HEK293 (cell line): ENCODE measurements around the gene POLN.

ENCODE experiments used
- CTCF ChIA-PET: fragments of 350-600 bp; formaldehyde crosslinking; extraction: SDS; loops from one replicate; lab custom pipeline; 2021; ENCODE audit warnings: antibody characterized with exemption; lab: Yijun Ruan, JAX
- POLR2A ChIA-PET: fragments of 300-600 bp; formaldehyde crosslinking; extraction: SDS; loops from one replicate; lab custom pipeline; 2020; ENCODE audit warnings: antibody characterized with exemption, inconsistent platforms; lab: Yijun Ruan, JAX
- H3K27ac ChIP-seq: fragments of 200-500 bp; sonication (Bioruptor generic); 2 replicates; pipeline ENCODE4 v1.5.1; 2014; ENCODE audit warnings: low read depth, low read length, control low read depth, inconsistent platforms; ENCODE audit errors: extremely low read depth
- H3K36me3 ChIP-seq, 2 experiments: fragments of 200-500 bp in 1 of 2; sonication (Bioruptor generic) in 1 of 2; 1 replicate in 1 of 2; 2 replicates in 1 of 2; pipeline ENCODE4 v1.5.1; 2014 to 2017; ENCODE audit warnings: inconsistent platforms in 2 of 2, low read length in 2 of 2; ENCODE audit not compliant: control insufficient read depth in 2 of 2, insufficient read depth in 1 of 2
- H3K4me1 ChIP-seq: fragments of 200-500 bp; sonication (Bioruptor generic); 2 replicates; pipeline ENCODE4 v1.5.1; 2014; ENCODE audit warnings: mild to moderate bottlenecking, low read length, inconsistent platforms; ENCODE audit not compliant: control insufficient read depth, insufficient read depth
- H3K4me3 ChIP-seq: 2 replicates; pipeline ENCODE4 v1.5.1; 2011; ENCODE audit warnings: low read depth, mild to moderate bottlenecking, control low read depth, low read length, moderate library complexity
- H3K9me3 ChIP-seq: fragments of 200-500 bp; sonication (Bioruptor generic); 2 replicates; pipeline ENCODE4 v1.5.1; 2014; ENCODE audit warnings: low read depth, low read length, inconsistent platforms; ENCODE audit not compliant: control insufficient read depth, insufficient read depth
- GFI1B ChIP-seq: fragments of 450-650 bp; formaldehyde crosslinking; IDR thresholded peaks from 2 replicates; pipeline ENCODE4 v1.5.1; 2016; ENCODE audit warnings: missing biosample characterization, missing genetic modification characterization
- GLIS1 ChIP-seq: fragments of 450-650 bp; formaldehyde crosslinking; IDR thresholded peaks from 2 replicates; pipeline ENCODE4 v1.5.1; 2016; ENCODE audit warnings: missing biosample characterization, missing genetic modification characterization
- ZBTB11 ChIP-seq: fragments of 450-650 bp; formaldehyde crosslinking; conservative IDR thresholded peaks from 2 replicates; pipeline ENCODE4 v1.5.1; 2016; ENCODE audit warnings: low read depth, missing biosample characterization, missing genetic modification characterization
- ZFHX2 ChIP-seq: fragments of 450-650 bp; formaldehyde crosslinking; conservative IDR thresholded peaks from 2 replicates; pipeline ENCODE4 v1.5.1; 2016; ENCODE audit warnings: missing biosample characterization, missing genetic modification characterization
- ZFP37 ChIP-seq: fragments of 450-650 bp; formaldehyde crosslinking; IDR thresholded peaks from 2 replicates; pipeline ENCODE4 v1.5.1; 2016; ENCODE audit warnings: missing biosample characterization, missing genetic modification characterization
- ZNF174 ChIP-seq: fragments of 450-650 bp; formaldehyde crosslinking; IDR thresholded peaks from 2 replicates; pipeline ENCODE4 v1.5.0; 2017; ENCODE audit warnings: missing biosample characterization, mild to moderate bottlenecking, missing genetic modification characterization
- ZNF184 ChIP-seq: fragments of 450-650 bp; IDR thresholded peaks from 2 replicates; pipeline ENCODE4 v1.5.1; 2018; ENCODE audit warnings: missing biosample characterization, mild to moderate bottlenecking, missing genetic modification characterization
- ZNF266 ChIP-seq: fragments of 450-650 bp; formaldehyde crosslinking; IDR thresholded peaks from 2 replicates; pipeline ENCODE4 v1.5.1; 2016; ENCODE audit warnings: missing biosample characterization, missing genetic modification characterization, low read depth
- ZNF501 ChIP-seq: fragments of 450-650 bp; formaldehyde crosslinking; IDR thresholded peaks from 2 replicates; pipeline ENCODE4 v1.5.1; 2016; ENCODE audit warnings: missing biosample characterization, missing genetic modification characterization
- ZNF585B ChIP-seq: fragments of 450-650 bp; formaldehyde crosslinking; IDR thresholded peaks from 2 replicates; pipeline ENCODE4 v1.5.1; 2016; ENCODE audit warnings: missing biosample characterization, missing genetic modification characterization
- ZNF777 ChIP-seq: fragments of 450-650 bp; formaldehyde crosslinking; IDR thresholded peaks from 2 replicates; pipeline ENCODE4 v1.5.1; 2017; ENCODE audit warnings: missing biosample characterization, missing genetic modification characterization, borderline replicate concordance
- ZNF830 ChIP-seq: fragments of 450-650 bp; IDR thresholded peaks from 2 replicates; pipeline ENCODE4 v1.5.0; 2018; ENCODE audit warnings: missing biosample characterization, missing genetic modification characterization, low read depth, mild to moderate bottlenecking, moderate library complexity
- TF ChIP-seq, protein P1 (sequence below): fragments of 450-650 bp; formaldehyde crosslinking; IDR thresholded peaks from 2 replicates; pipeline ENCODE4 v1.5.1; 2016; ENCODE audit warnings: missing biosample characterization, missing genetic modification characterization, borderline replicate concordance

The POLN gene

DNA sequence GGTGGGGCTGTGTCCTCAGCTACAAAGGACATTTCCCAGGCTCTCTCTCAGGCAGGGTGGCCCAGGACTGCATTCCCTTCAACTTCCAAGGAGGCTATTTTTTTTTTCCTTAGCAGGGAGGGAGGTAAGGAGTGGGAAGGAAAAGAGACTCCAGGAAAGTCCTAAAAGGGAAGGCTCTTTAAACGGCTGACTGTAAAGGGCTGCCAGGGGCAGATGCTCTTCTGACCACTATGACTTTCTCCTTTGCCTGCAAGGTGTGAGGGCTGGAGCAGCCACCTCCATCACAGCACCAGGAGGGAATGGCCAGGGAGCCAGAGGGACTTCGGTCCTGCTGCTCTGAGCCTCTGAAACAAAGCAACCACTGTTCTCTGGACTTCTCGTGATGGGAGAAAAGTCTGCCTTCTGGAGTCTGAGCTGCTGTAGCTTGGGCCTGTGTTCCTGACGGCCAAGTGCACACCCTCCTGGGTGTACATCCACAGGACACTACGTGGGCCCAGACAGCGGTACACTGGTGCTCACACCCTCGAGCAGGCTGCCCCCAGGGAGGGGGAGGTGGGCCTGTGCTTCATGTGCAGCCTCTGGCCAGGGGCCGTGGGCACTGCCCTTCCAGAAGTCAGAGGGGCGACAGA, 164.9 kb downstream of the POLN start (continued):
- TF ChIP-seq, protein P1, sequence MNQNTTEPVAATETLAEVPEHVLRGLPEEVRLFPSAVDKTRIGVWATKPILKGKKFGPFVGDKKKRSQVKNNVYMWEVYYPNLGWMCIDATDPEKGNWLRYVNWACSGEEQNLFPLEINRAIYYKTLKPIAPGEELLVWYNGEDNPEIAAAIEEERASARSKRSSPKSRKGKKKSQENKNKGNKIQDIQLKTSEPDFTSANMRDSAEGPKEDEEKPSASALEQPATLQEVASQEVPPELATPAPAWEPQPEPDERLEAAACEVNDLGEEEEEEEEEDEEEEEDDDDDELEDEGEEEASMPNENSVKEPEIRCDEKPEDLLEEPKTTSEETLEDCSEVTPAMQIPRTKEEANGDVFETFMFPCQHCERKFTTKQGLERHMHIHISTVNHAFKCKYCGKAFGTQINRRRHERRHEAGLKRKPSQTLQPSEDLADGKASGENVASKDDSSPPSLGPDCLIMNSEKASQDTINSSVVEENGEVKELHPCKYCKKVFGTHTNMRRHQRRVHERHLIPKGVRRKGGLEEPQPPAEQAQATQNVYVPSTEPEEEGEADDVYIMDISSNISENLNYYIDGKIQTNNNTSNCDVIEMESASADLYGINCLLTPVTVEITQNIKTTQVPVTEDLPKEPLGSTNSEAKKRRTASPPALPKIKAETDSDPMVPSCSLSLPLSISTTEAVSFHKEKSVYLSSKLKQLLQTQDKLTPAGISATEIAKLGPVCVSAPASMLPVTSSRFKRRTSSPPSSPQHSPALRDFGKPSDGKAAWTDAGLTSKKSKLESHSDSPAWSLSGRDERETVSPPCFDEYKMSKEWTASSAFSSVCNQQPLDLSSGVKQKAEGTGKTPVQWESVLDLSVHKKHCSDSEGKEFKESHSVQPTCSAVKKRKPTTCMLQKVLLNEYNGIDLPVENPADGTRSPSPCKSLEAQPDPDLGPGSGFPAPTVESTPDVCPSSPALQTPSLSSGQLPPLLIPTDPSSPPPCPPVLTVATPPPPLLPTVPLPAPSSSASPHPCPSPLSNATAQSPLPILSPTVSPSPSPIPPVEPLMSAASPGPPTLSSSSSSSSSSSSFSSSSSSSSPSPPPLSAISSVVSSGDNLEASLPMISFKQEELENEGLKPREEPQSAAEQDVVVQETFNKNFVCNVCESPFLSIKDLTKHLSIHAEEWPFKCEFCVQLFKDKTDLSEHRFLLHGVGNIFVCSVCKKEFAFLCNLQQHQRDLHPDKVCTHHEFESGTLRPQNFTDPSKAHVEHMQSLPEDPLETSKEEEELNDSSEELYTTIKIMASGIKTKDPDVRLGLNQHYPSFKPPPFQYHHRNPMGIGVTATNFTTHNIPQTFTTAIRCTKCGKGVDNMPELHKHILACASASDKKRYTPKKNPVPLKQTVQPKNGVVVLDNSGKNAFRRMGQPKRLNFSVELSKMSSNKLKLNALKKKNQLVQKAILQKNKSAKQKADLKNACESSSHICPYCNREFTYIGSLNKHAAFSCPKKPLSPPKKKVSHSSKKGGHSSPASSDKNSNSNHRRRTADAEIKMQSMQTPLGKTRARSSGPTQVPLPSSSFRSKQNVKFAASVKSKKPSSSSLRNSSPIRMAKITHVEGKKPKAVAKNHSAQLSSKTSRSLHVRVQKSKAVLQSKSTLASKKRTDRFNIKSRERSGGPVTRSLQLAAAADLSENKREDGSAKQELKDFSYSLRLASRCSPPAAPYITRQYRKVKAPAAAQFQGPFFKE (tag by site-specific recombination): no peak
- TF ChIP-seq ZNF174 (tag by site-specific recombination): no peak

DNA sequence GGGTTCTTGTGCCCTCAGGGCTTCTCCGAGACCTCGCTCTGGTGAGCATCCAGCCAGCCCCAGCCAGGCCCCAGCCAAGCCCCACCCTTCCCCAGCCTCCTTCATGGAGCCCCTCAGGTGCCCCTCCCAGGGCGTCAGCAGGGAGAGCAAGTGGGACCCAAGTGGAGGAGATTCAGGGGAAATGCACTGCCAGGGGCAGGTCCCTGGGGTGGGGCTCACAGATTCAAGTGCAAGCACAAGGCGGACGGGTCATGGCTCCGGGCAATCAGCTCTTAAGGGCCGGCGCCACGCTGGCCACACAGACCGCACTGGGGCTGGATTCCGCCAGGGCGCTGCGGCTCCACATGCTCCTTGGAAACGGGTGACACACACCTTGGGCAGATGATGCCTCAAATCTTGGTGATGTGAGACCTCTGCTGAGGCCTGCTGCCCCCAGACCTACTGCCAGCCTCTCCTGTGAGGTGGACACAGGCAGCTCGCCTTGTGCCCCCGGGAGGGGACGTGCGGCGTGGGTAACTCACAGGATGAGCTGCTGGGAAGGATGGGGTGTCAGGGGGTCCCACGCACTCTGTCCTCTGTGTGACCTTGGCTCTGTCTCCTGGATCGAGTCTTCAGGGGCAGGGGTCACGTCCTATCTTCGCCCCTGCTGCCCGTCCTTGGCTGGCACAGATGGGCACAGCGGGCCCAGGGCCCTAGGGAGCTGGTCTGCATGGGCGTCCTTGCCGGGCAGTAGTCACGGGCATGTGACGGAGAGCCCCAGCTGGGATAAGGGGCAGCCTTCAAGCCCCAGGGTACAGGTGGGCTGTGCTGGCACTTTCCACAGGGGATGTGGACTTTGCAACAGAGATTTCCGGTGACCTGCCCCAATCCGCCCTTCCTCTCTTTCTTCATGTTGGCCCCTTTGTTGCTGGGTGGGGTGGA, 165.7 kb downstream of the POLN start:
- no peaks in the 10 kb centered on the region for H3K9me3 ChIP-seq
- TF ChIP-seq ZNF501 (tag by site-specific recombination) (no peak), GFI1B (tag by site-specific recombination) (no peak), ZFP37 (tag by site-specific recombination) (no peak), ZBTB11 (tag by site-specific recombination) (no peak), GLIS1 (tag by site-specific recombination) (no peak)
- ChIA-PET CTCF (interaction anchor here (0.6 to 0.7 kb wide), 2 partner anchors 346 to 1013 kb away, joined by 3 to 4 read pairs; no protein-coding TSS in a partner anchor), POLR2A (no interaction called here)
- H3K4me1 ChIP-seq: no peaks in the 10 kb centered on the region
- H3K36me3 ChIP-seq: peaks cover 0 to 6% of the 10 kb centered on the region in 2 experiments; a peak in 1 of 3 replicates
- no peak overlapping the region for H3K4me3 ChIP-seq
- no peak overlapping the region for H3K27ac ChIP-seq

DNA sequence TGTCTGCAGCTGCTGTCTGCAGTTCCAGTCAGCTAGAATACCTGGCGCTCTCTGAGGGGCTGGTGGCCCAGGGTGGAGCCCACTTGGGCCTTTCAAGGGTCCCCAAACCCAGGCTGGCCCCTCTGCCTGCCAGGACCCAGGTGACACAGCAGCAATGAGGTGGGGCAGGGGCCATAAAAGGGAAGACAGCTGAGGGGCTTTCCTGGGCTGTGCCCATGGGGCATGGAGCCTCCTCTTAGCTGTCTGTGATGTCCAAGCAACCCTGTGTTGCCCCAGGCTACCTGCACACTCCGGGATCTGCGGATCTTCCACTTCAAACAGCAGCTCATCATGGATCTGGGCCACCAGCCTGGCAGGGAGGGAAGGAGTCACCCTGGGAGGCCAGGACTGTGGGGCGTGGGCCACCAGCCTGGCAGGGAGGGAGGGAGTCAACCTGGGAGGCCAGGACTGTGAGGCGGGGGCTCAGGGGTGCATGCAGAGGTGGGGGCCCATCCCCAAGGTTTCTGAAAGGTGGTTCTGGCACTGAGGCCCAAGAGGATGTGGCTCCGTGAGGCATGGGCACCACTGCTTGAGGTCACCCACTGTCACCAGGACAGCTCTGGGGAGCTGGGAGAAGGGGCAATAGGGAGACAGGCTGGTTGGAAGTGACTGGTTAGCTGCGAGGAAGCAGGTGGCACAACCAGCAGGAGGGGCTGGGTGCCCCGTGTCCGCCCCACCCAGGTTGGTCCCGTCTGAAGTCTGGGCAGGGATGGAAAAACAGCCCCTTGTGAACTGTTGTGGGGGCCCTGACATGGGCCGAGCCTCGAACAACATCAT, 166.5 kb downstream of the POLN start:
- POLR2A ChIA-PET: no interaction called here
- CTCF ChIA-PET: interaction anchor here (0.5 kb wide), 1 partner anchor 306 kb away, joined by 5 read pairs; no protein-coding TSS in a partner anchor
- H3K4me1 ChIP-seq: no peaks in the 10 kb centered on the region
- H3K36me3 ChIP-seq: peaks cover 0 to 3% of the 10 kb centered on the region in 2 experiments; a peak in 1 of 3 replicates
- H3K4me3 ChIP-seq: no peak overlapping the region
- H3K9me3 ChIP-seq: no peaks in the 10 kb centered on the region
- TF ChIP-seq ZFHX2 (tag by site-specific recombination) (no peak), ZNF830 (no peak), ZNF777 (tag by site-specific recombination) (no peak), ZNF184 (tag by site-specific recombination) (no peak), ZNF585B (tag by site-specific recombination) (no peak), ZNF266 (tag by site-specific recombination) (no peak), GLIS1 (tag by site-specific recombination) (peak; percentile 85)
- H3K27ac ChIP-seq: no peak overlapping the region
